ENCODE results near the gene RIN3.

The RIN3 gene

GRCh38 chr14:92565040-92565717, 51.6 kb downstream of the RIN3 start:
- no peak for DNase-seq (ENCODE audit: extremely low read depth, low read depth)
- TF ChIP-seq CTCF (IDR thresholded peaks at IDR 0.05; ENCODE audit: low read depth, low read length): no peak

GRCh38 chr14:92565718-92566115, 52.1 kb downstream of the RIN3 start:
- no peak for DNase-seq (ENCODE audit: extremely low read depth, low read depth)
- TF ChIP-seq CTCF (IDR thresholded peaks at IDR 0.05; ENCODE audit: low read depth, low read length): no peak

GRCh38 chr14:92567173-92567725, 53.7 kb downstream of the RIN3 start:
- no peak for TF ChIP-seq CTCF (IDR thresholded peaks at IDR 0.05; ENCODE audit: low read depth, low read length)

GRCh38 chr14:92568621-92569479, 55.3 kb downstream of the RIN3 start:
- DNase-seq (ENCODE audit: extremely low read depth, low read depth): no peak
- TF ChIP-seq CTCF (IDR thresholded peaks at IDR 0.05; ENCODE audit: low read depth, low read length): no peak

More at GRCh38 chr14:92567173-92567725, 53.7 kb downstream of the RIN3 start:
- DNase-seq (ENCODE audit: extremely low read depth, low read depth): no peak

GRCh38 chr14:92570674-92571262, 57.2 kb downstream of the RIN3 start:
- DNase-seq (ENCODE audit: extremely low read depth, low read depth): no peak
- no peak for TF ChIP-seq CTCF (IDR thresholded peaks at IDR 0.05; ENCODE audit: low read depth, low read length)

GRCh38 chr14:92572050-92572449, 58.5 kb downstream of the RIN3 start:
- no peak for TF ChIP-seq CTCF (IDR thresholded peaks at IDR 0.05; ENCODE audit: low read depth, low read length)
- no peak for DNase-seq (ENCODE audit: extremely low read depth, low read depth)
